SKM-1 (cell line): ENCODE results near the gene PYGM.
"Not testable (repeated sequence)": the region's sequence is repeated elsewhere in the genome, so short reads cannot be mapped to it uniquely, and the experiment has no call there.

Experiments
- DNase-seq: peaks from one replicate; lab custom pipeline; 2025; ENCODE audit not compliant: unreplicated experiment; lab: John Stamatoyannopoulos, UW

PYGM gene

GRCh38 chr11:64718780-64719124 lies 41.0 kb downstream of the PYGM start:
- no peak for DNase-seq

GRCh38 chr11:64718084-64718779 lies 41.5 kb downstream of the PYGM start:
- DNase-seq: no peak

- no peak for DNase-seq
Measured at GRCh38 chr11:64717268-64717578, 42.6 kb downstream of the PYGM start.

GRCh38 chr11:64716473-64717267 lies 43.1 kb downstream of the PYGM start:
- DNase-seq: no peak

- no peak for DNase-seq
Measured at GRCh38 chr11:64715756-64716472, 43.9 kb downstream of the PYGM start.

GRCh38 chr11:64715110-64715509 lies 44.7 kb downstream of the PYGM start:
- no peak for DNase-seq

- DNase-seq: no peak
Measured at GRCh38 chr11:64714666-64715065, 45.1 kb downstream of the PYGM start.

GRCh38 chr11:64713781-64714363 lies 45.9 kb downstream of the PYGM start:
- no peak for DNase-seq

GRCh38 chr11:64713016-64713707 lies 46.6 kb downstream of the PYGM start:
- no peak for DNase-seq

GRCh38 chr11:64712430-64713015 lies 47.3 kb downstream of the PYGM start:
- DNase-seq: no peak

GRCh38 chr11:64711956-64712362 lies 47.8 kb downstream of the PYGM start:
- no peak for DNase-seq

- DNase-seq: no peak
Measured at GRCh38 chr11:64711138-64711955, 48.4 kb downstream of the PYGM start.

- no peak for DNase-seq
Measured at GRCh38 chr11:64710418-64711137, 49.2 kb downstream of the PYGM start.

GRCh38 chr11:64705501-64705900 lies 54.3 kb downstream of the PYGM start:
- no peak for DNase-seq

- DNase-seq: no peak
Measured at GRCh38 chr11:64703048-64703447, 56.7 kb downstream of the PYGM start.

- not testable (repeated sequence) for DNase-seq
Measured at GRCh38 chr11:64701956-64702355, 57.8 kb downstream of the PYGM start.

- DNase-seq: no peak
Measured at GRCh38 chr11:64698427-64698826, 61.3 kb downstream of the PYGM start.

- DNase-seq: no peak
Measured at GRCh38 chr11:64697663-64698375, 62.0 kb downstream of the PYGM start.
